ENCODE data around the gene LCN6.
A peak's percentile ranks its signal among the peaks of the same experiment; 100 is the strongest.
"Not testable (repeated sequence)": the region's sequence is repeated elsewhere in the genome, so short reads cannot be mapped to it uniquely, and the experiment has no call there.

LCN6 gene

GRCh38 chr9:136748201-136748600 is at the start of gene LCN6:
LCN6 (minus strand) TSS chr9:136748525; CDS start chr9:136748483, 42 bp downstream.
- TF ChIP-seq EZH2 (IDR thresholded peaks at IDR 0.05) (no peak), FOXP2 (optimal IDR thresholded peaks at IDR 0.05; ENCODE audit: control extremely low read depth, extremely low read length, insufficient read depth) (no peak), POLR2AphosphoS5 (IDR thresholded peaks at IDR 0.05; ENCODE audit: borderline replicate concordance, low read depth, low read length) (no peak)
- Histone ChIP-seq H3K4me3 (no peak within 1 kb of the TSS), H3K9me3 (ENCODE audit: low read depth, low read length) (no peaks in the 10 kb centered on the region; the same call in 1 of the 2 replicates), H3K9ac (ENCODE audit: insufficient read length) (no peak within 1 kb of the TSS), H3K27ac (no peak within 1 kb of the TSS), H3K36me3 (ENCODE audit: insufficient read depth, low read length) (no peaks in the 10 kb centered on the region)
- no peak for DNase-seq (ENCODE audit: low read depth, low spot score)

GRCh38 chr9:136796775-136797347 is 48.5 kb upstream of the LCN6 start:
- H3K27ac ChIP-seq, result peak overlapping the region; percentile 59; the same call in 1 of the 2 replicates
- H3K4me3 ChIP-seq, result peak overlapping the region; percentile 14; the same call in 1 of the 2 replicates
- not testable (repeated sequence) for H3K36me3 ChIP-seq (ENCODE audit: insufficient read depth, low read length); H3K9ac ChIP-seq (ENCODE audit: insufficient read length); DNase-seq (ENCODE audit: low read depth, low spot score); H3K9me3 ChIP-seq (ENCODE audit: low read depth, low read length)

- H3K9me3 ChIP-seq (ENCODE audit: low read depth, low read length), result no peaks in the 10 kb centered on the region
- H3K27ac ChIP-seq, result peak within 1 kb of the TSS; percentile 59; the same call in 1 of the 2 replicates
- H3K9ac ChIP-seq (ENCODE audit: insufficient read length), result no peak within 1 kb of the TSS
- no peaks in the 10 kb centered on the region for H3K36me3 ChIP-seq (ENCODE audit: insufficient read depth, low read length)
- DNase-seq (ENCODE audit: low read depth, low spot score), result no peak
- no peak for TF ChIP-seq POLR2AphosphoS5 (IDR thresholded peaks at IDR 0.05; ENCODE audit: borderline replicate concordance, low read depth, low read length)
- no peak for TF ChIP-seq EZH2 (IDR thresholded peaks at IDR 0.05)
- TF ChIP-seq FOXP2 (optimal IDR thresholded peaks at IDR 0.05; ENCODE audit: control extremely low read depth, extremely low read length, insufficient read depth), result no peak
- peak within 1 kb of the TSS; percentile 14; the same call in 1 of the 2 replicates for H3K4me3 ChIP-seq
These were observed 48.0 kb upstream of the LCN6 start, which contains the start of gene CCDC183 for GRCh38 chr9:136796238-136796774. CCDC183 (plus strand) TSS chr9:136796338; CDS start chr9:136796398, 60 bp downstream.

GRCh38 chr9:136795000-136795348 is 46.6 kb upstream of the LCN6 start:
- DNase-seq (ENCODE audit: low read depth, low spot score), result no peak
- no peak overlapping the region for H3K27ac ChIP-seq
- H3K9me3 ChIP-seq (ENCODE audit: low read depth, low read length), result no peaks in the 10 kb centered on the region
- H3K36me3 ChIP-seq (ENCODE audit: insufficient read depth, low read length), result no peaks in the 10 kb centered on the region
- no peak overlapping the region for H3K4me3 ChIP-seq
- TF ChIP-seq FOXP2 (optimal IDR thresholded peaks at IDR 0.05; ENCODE audit: control extremely low read depth, extremely low read length, insufficient read depth) (no peak), POLR2AphosphoS5 (IDR thresholded peaks at IDR 0.05; ENCODE audit: borderline replicate concordance, low read depth, low read length) (0 out of 2 replicates have a peak, but pooled peaks have one; percentile 5)
- H3K9ac ChIP-seq (ENCODE audit: insufficient read length), result no peak overlapping the region

GRCh38 chr9:136794281-136794999 is 46.1 kb upstream of the LCN6 start:
- no peak for TF ChIP-seq FOXP2 (optimal IDR thresholded peaks at IDR 0.05; ENCODE audit: control extremely low read depth, extremely low read length, insufficient read depth)
- 0 out of 2 replicates have a peak, but pooled peaks have one; percentile 25 for TF ChIP-seq POLR2AphosphoS5 (IDR thresholded peaks at IDR 0.05; ENCODE audit: borderline replicate concordance, low read depth, low read length)
- Histone ChIP-seq H3K4me3 (no peak overlapping the region), H3K9ac (ENCODE audit: insufficient read length) (no peak overlapping the region), H3K9me3 (ENCODE audit: low read depth, low read length) (no peaks in the 10 kb centered on the region), H3K36me3 (ENCODE audit: insufficient read depth, low read length) (no peaks in the 10 kb centered on the region), H3K27ac (no peak overlapping the region)
- DNase-seq (ENCODE audit: low read depth, low spot score), result no peak

- DNase-seq (ENCODE audit: low read depth, low spot score), result no peak
- no peak overlapping the region for H3K27ac ChIP-seq
These were observed 45.0 kb upstream of the LCN6 start for GRCh38 chr9:136793086-136793946.

GRCh38 chr9:136792321-136793085 is 44.2 kb upstream of the LCN6 start:
- no peak for DNase-seq (ENCODE audit: low read depth, low spot score)
- H3K27ac ChIP-seq, result no peak overlapping the region
- peak overlapping the region; percentile 97; the same call in 1 of the 2 replicates for H3K4me3 ChIP-seq
- no peaks in the 10 kb centered on the region for H3K9me3 ChIP-seq (ENCODE audit: low read depth, low read length)
- no peak overlapping the region for H3K9ac ChIP-seq (ENCODE audit: insufficient read length)
- no peak for TF ChIP-seq FOXP2 (optimal IDR thresholded peaks at IDR 0.05; ENCODE audit: control extremely low read depth, extremely low read length, insufficient read depth)
- TF ChIP-seq EZH2 (IDR thresholded peaks at IDR 0.05), result no peak
- TF ChIP-seq POLR2AphosphoS5 (IDR thresholded peaks at IDR 0.05; ENCODE audit: borderline replicate concordance, low read depth, low read length), result no peak
- H3K36me3 ChIP-seq (ENCODE audit: insufficient read depth, low read length), result no peaks in the 10 kb centered on the region

More at GRCh38 chr9:136793086-136793946, 45.0 kb upstream of the LCN6 start:
- Histone ChIP-seq H3K9me3 (ENCODE audit: low read depth, low read length) (no peaks in the 10 kb centered on the region), H3K9ac (ENCODE audit: insufficient read length) (no peak overlapping the region), H3K36me3 (ENCODE audit: insufficient read depth, low read length) (no peaks in the 10 kb centered on the region), H3K4me3 (no peak overlapping the region)
- TF ChIP-seq EZH2 (IDR thresholded peaks at IDR 0.05) (no peak), POLR2AphosphoS5 (IDR thresholded peaks at IDR 0.05; ENCODE audit: borderline replicate concordance, low read depth, low read length) (no peak), FOXP2 (optimal IDR thresholded peaks at IDR 0.05; ENCODE audit: control extremely low read depth, extremely low read length, insufficient read depth) (no peak)
